Endodermal cell (in vitro differentiated cells): ENCODE data around the gene CHD9. TPM values are rescaled to one million over a fixed set of nuclear protein-coding genes. Genes with fewer than 3 reads are reported as not detected.

Source experiments
- DNase-seq: peaks from one replicate; pipeline ENCODE4 v3.0.0-alpha.2; 2017
- H3K27ac ChIP-seq: 2 replicates; pipeline ENCODE4 v1.5.1; 2013; ENCODE audit warnings: mild to moderate bottlenecking, low read depth, low read length, moderate library complexity
- H3K27me3 ChIP-seq: 2 replicates; pipeline ENCODE4 v1.6.1; 2013; ENCODE audit warnings: mild to moderate bottlenecking, low read length, moderate library complexity; ENCODE audit not compliant: insufficient read depth, control insufficient read depth, poor library complexity, severe bottlenecking
- H3K36me3 ChIP-seq: 2 replicates; pipeline ENCODE4 v1.7.0; 2013; ENCODE audit warnings: mild to moderate bottlenecking, low read length, moderate library complexity; ENCODE audit not compliant: control insufficient read depth, insufficient read depth
- H3K4me1 ChIP-seq: one replicate; pipeline ENCODE4 v1.7.0; 2013; ENCODE audit warnings: low read length; ENCODE audit not compliant: control insufficient read depth, insufficient read depth
- H3K4me3 ChIP-seq: 2 replicates; pipeline ENCODE4 v1.5.1; 2013; ENCODE audit warnings: mild to moderate bottlenecking, low read length, moderate library complexity
- H3K9ac ChIP-seq: 2 replicates; pipeline ENCODE4 v1.6.1; 2013; ENCODE audit warnings: mild to moderate bottlenecking, low read length, moderate library complexity; ENCODE audit not compliant: poor library complexity, severe bottlenecking; ENCODE audit errors: extremely low read depth
- H3K9me3 ChIP-seq: 2 replicates; pipeline ENCODE4 v1.6.1; 2013; ENCODE audit warnings: mild to moderate bottlenecking, low read length, moderate library complexity; ENCODE audit not compliant: control insufficient read depth
- H3K27ac Mint-ChIP-seq: 2 replicates; pipeline ENCODE4 v1.8.0; 2020; ENCODE audit warnings: mixed read lengths
- H3K27me3 Mint-ChIP-seq: 2 replicates; pipeline ENCODE4 v1.8.0; 2021; ENCODE audit warnings: mild to moderate bottlenecking, mixed read lengths; ENCODE audit not compliant: insufficient read depth
- H3K36me3 Mint-ChIP-seq: 2 replicates; pipeline ENCODE4 v1.8.0; 2020; ENCODE audit warnings: low read depth, mixed read lengths
- H3K4me1 Mint-ChIP-seq: 2 replicates; pipeline ENCODE4 v1.8.0; 2020; ENCODE audit warnings: mixed read lengths
- H3K4me3 Mint-ChIP-seq: 2 replicates; pipeline ENCODE4 v1.8.0; 2020; ENCODE audit warnings: mild to moderate bottlenecking, moderate library complexity, mixed read lengths
- H3K9me3 Mint-ChIP-seq: 2 replicates; pipeline ENCODE4 v1.8.0; 2020; ENCODE audit warnings: mild to moderate bottlenecking, mixed read lengths
- CTCF ChIP-seq: fragments of 200-600 bp; sonication (generic); conservative IDR thresholded peaks from 2 replicates; pipeline ENCODE4 v1.5.0; 2021; ENCODE audit warnings: antibody characterized with exemption, mild to moderate bottlenecking
- WGBS, 2 experiments: methylation state at CpG; one replicate each; pipeline versions ENCODE4 v1.1.5 to v1.1.7; 2013; ENCODE audit warnings: missing lambda C conversion rate in 2 of 2, mixed read lengths in 1 of 2; ENCODE audit not compliant: insufficient coverage in 1 of 2, insufficient read length in 1 of 2; 5-methylcytosine and 5-hydroxymethylcytosine counted together
- total RNA-seq, 2 donors: library from RNA; stranded (reverse); fragmentation: NEBNext Ultra II Directional in 1 of 2; extraction: Animal tissue kit (Norgen Biotek cat#: 25700) in 1 of 2; gene quantifications; 2 replicates in 1 of 2; 3 replicates in 1 of 2; pipeline ENCODE4 v1.2.1, GENCODE V29; 2021

Gene CHD9
- total RNA-seq, 2 donors from 2014 or later, result 36.8 to 40.5 TPM

- TF ChIP-seq CTCF, result no peak
- Mint-ChIP-seq H3K27ac (no peak overlapping the region), H3K4me1 (peaks cover 43% of the 10 kb centered on the region), H3K4me3 (no peak overlapping the region), H3K27me3 (peaks cover 25% of the 10 kb centered on the region), H3K9me3 (no peaks in the 10 kb centered on the region), H3K36me3 (peaks cover 13% of the 10 kb centered on the region)
- WGBS, 2 experiments, result 0 to 45% methylated on average over 1 to 2 of the region's 2 CpGs
- Histone ChIP-seq H3K27ac (peak overlapping the region; percentile 89), H3K4me3 (no peak overlapping the region), H3K9ac (no peak overlapping the region), H3K36me3 (peaks cover 6% of the 10 kb centered on the region), H3K9me3 (no peaks in the 10 kb centered on the region), H3K4me1 (peaks cover 5% of the 10 kb centered on the region), H3K27me3 (peaks cover 17% of the 10 kb centered on the region)
- no peak for DNase-seq
These were observed 37.5 kb downstream of the CHD9 start for GRCh38 chr16:53092284-53092683.

GRCh38 chr16:53093162-53093744 is 38.5 kb downstream of the CHD9 start:
- DNase-seq, result no peak
- Histone ChIP-seq H3K36me3 (peaks cover 6% of the 10 kb centered on the region), H3K27me3 (peaks cover 17% of the 10 kb centered on the region), H3K9ac (no peak overlapping the region), H3K9me3 (no peaks in the 10 kb centered on the region), H3K4me3 (no peak overlapping the region), H3K4me1 (peaks cover 4% of the 10 kb centered on the region), H3K27ac (no peak overlapping the region)
- 97 to 100% methylated on average over 3 to 4 of the region's 5 CpGs for WGBS, 2 experiments
- no peaks in the 10 kb centered on the region for H3K9me3 Mint-ChIP-seq
- no peak overlapping the region for H3K4me3 Mint-ChIP-seq
- peaks cover 24% of the 10 kb centered on the region for H3K27me3 Mint-ChIP-seq
- peaks cover 11% of the 10 kb centered on the region for H3K36me3 Mint-ChIP-seq
- no peak overlapping the region for H3K27ac Mint-ChIP-seq
- peaks cover 41% of the 10 kb centered on the region for H3K4me1 Mint-ChIP-seq
- TF ChIP-seq CTCF, result no peak

DNA sequence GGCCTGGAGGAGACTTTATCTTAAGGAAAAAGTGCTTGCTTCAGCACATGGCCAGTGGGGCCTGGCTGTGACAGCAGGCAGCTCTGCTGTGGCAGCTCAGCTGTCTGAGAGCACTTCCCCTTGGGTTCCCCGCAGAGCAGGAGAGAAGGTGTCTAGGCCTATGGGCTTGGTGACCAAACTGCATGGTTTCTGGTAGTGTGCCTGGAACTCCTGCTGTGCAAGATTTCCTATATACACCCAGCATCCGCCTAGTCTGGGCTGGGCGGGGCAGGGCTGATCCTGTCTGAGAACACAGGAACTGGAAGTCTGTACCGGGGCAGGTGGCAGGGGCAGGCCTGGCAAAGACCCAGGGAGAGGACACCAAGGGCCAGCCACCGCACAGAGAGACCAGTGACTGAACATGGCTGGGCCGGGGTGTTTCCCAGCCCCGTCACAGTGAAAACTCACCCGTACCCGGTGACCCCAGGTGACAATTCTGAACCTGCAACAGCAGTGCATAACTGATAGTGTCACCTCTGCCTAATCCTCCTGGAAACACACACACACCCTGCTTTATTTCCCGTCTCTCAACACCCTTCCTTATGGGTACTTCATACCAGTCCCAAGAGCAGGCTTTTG is 39.3 kb downstream of the CHD9 start:
- DNase-seq, result no peak
- Mint-ChIP-seq H3K27me3 (peaks cover 23% of the 10 kb centered on the region), H3K9me3 (no peaks in the 10 kb centered on the region), H3K4me3 (no peak overlapping the region), H3K27ac (no peak overlapping the region), H3K4me1 (peaks cover 49% of the 10 kb centered on the region), H3K36me3 (peaks cover 11% of the 10 kb centered on the region)
- no peak overlapping the region for H3K4me3 ChIP-seq
- peaks cover 6% of the 10 kb centered on the region for H3K36me3 ChIP-seq
- H3K4me1 ChIP-seq, result peaks cover 11% of the 10 kb centered on the region
- no peaks in the 10 kb centered on the region for H3K9me3 ChIP-seq
- no peak overlapping the region for H3K9ac ChIP-seq
- WGBS, 2 experiments, result 82 to 100% methylated on average over 1 to 10 of the region's 10 CpGs
- no peak for TF ChIP-seq CTCF
- H3K27me3 ChIP-seq, result peaks cover 15% of the 10 kb centered on the region
- H3K27ac ChIP-seq, result no peak overlapping the region
